ENCODE data around the gene BPIFB3.

GRCh38 chr20:33086052-33086722, 32.5 kb downstream of the BPIFB3 start:
- TF ChIP-seq CTCF (IDR thresholded peaks at IDR 0.05; ENCODE audit: poor library complexity, severe bottlenecking) = no peak
- no peak for TF ChIP-seq POLR2AphosphoS5 (IDR thresholded peaks at IDR 0.05)
- no peak for TF ChIP-seq SMC3 (conservative IDR thresholded peaks at IDR 0.05; ENCODE audit: poor library complexity)
- no peak for TF ChIP-seq EP300 (conservative IDR thresholded peaks at IDR 0.05; ENCODE audit: poor library complexity, severe bottlenecking)

Measured in neural cell (in vitro differentiated cells).